ENCODE measurements around the gene EPHB4.

The EPHB4 gene

GRCh38 chr7:100804681-100805431 lies 22.5 kb downstream of the EPHB4 start:
- CTCF ChIA-PET: interaction anchor here (0.6 kb wide), 1 partner anchor 10 kb away, joined by 3 read pairs; no protein-coding TSS in a partner anchor
- no peak overlapping the region for H3K27ac ChIP-seq (ENCODE audit: extremely low read depth, low read depth, low read length)
- TF ChIP-seq RBAK (tag by site-specific recombination; IDR thresholded peaks at IDR 0.05): no peak
- no peak for TF ChIP-seq SCRT2 (tag by site-specific recombination; IDR thresholded peaks at IDR 0.05)
- TF ChIP-seq ZNF23 (tag by site-specific recombination; IDR thresholded peaks at IDR 0.05; ENCODE audit: borderline replicate concordance): no peak
- no peak for TF ChIP-seq ZNF366 (tag by site-specific recombination; conservative IDR thresholded peaks at IDR 0.05)
- TF ChIP-seq ZEB2 (tag by site-specific recombination; IDR thresholded peaks at IDR 0.05): no peak
- TF ChIP-seq ZNF639 (tag by site-specific recombination; IDR thresholded peaks at IDR 0.05): no peak
- no peak for TF ChIP-seq ZNF561 (tag by site-specific recombination; IDR thresholded peaks at IDR 0.05; ENCODE audit: borderline replicate concordance)
- TF ChIP-seq ZNF280D (tag by site-specific recombination; IDR thresholded peaks at IDR 0.05): no peak
- TF ChIP-seq ZNF398 (tag by site-specific recombination; IDR thresholded peaks at IDR 0.05): no peak
- TF ChIP-seq ZBTB48 (tag by site-specific recombination; IDR thresholded peaks at IDR 0.05): no peak
- peaks cover 36 to 57% of the 10 kb centered on the region in 2 experiments; a peak in 2 of 3 replicates for H3K36me3 ChIP-seq (ENCODE audit: control insufficient read depth in 2 of 2, insufficient read depth in 1 of 2, low read length in 2 of 2)
- no peak overlapping the region for H3K4me3 ChIP-seq (ENCODE audit: low read depth, low read length)
- peaks cover 9% of the 10 kb centered on the region for H3K4me1 ChIP-seq (ENCODE audit: control insufficient read depth, insufficient read depth, low read length)
- POLR2A ChIA-PET: interaction anchor here (0.8 to 1.2 kb wide), 2 partner anchors 11 to 218 kb away, joined by 3 to 7 read pairs; partner anchors contain the start of gene FBXO24
- H3K9me3 ChIP-seq (ENCODE audit: control insufficient read depth, insufficient read depth, low read depth, low read length): no peaks in the 10 kb centered on the region

- TF ChIP-seq WT1 (tag by site-specific recombination; IDR thresholded peaks at IDR 0.05) (0 out of 2 replicates have a peak, but pooled peaks have one; percentile 24), ZNF10 (tag by site-specific recombination; IDR thresholded peaks at IDR 0.05) (no peak), GLIS1 (tag by site-specific recombination; IDR thresholded peaks at IDR 0.05) (no peak), PATZ1 (tag by site-specific recombination; IDR thresholded peaks at IDR 0.05) (peak; percentile 35), SCRT2 (tag by site-specific recombination; IDR thresholded peaks at IDR 0.05) (peak; percentile 35; the same call in 1 of the 2 replicates), GLIS2 (tag by site-specific recombination; IDR thresholded peaks at IDR 0.05) (peak; percentile 52), ZIC2 (tag by site-specific recombination; IDR thresholded peaks at IDR 0.05) (peak; percentile 45; the same call in 1 of the 2 replicates), ZFP3 (tag by site-specific recombination; IDR thresholded peaks at IDR 0.05; ENCODE audit: low read depth) (no peak), SP2 (tag by site-specific recombination; IDR thresholded peaks at IDR 0.05) (peak; percentile 38), ZSCAN5A (tag by site-specific recombination; IDR thresholded peaks at IDR 0.05) (no peak), ZNF366 (tag by site-specific recombination; conservative IDR thresholded peaks at IDR 0.05) (peak; percentile 62)
- CTCF ChIA-PET: interaction anchor here (0.6 to 0.8 kb wide), 5 partner anchors 8 to 1404 kb away, joined by 3 to 4 read pairs (median 3); partner anchors contain the start of gene SLC12A9
- peaks cover 29 to 48% of the 10 kb centered on the region in 2 experiments; a peak in 2 of 3 replicates for H3K36me3 ChIP-seq (ENCODE audit: control insufficient read depth in 2 of 2, insufficient read depth in 1 of 2, low read length in 2 of 2)
- H3K27ac ChIP-seq (ENCODE audit: extremely low read depth, low read depth, low read length): 0 out of 2 replicates have a peak overlapping the region, but pooled peaks have one; percentile 41
- H3K4me1 ChIP-seq (ENCODE audit: control insufficient read depth, insufficient read depth, low read length): peaks cover 9% of the 10 kb centered on the region
- POLR2A ChIA-PET: interaction anchor here (0.6 to 3.0 kb wide), 7 partner anchors 9 to 72 kb away, joined by 3 to 15 read pairs (median 5); partner anchors contain the start of genes EPHB4, SLC12A9 and SRRT
- no peak overlapping the region for H3K4me3 ChIP-seq (ENCODE audit: low read depth, low read length)
- H3K9me3 ChIP-seq (ENCODE audit: control insufficient read depth, insufficient read depth, low read depth, low read length): no peaks in the 10 kb centered on the region
These were observed 23.7 kb downstream of the EPHB4 start for GRCh38 chr7:100803398-100804161.
